AG04450 (cell line): ENCODE results near the gene FBXO17. TPM values are rescaled to one million over a fixed set of nuclear protein-coding genes. Genes with fewer than 3 reads are reported as not detected.

ENCODE experiments used
- CTCF ChIA-PET: fragments of 300-600, 350-600 bp; formaldehyde crosslinking; extraction: SDS; loops from one replicate; lab custom pipeline; 2022; ENCODE audit warnings: antibody characterized with exemption, inconsistent platforms; lab: Charles Lee
- POLR2A ChIA-PET: fragments of 350-600 bp; formaldehyde crosslinking; extraction: SDS; loops from one replicate; lab custom pipeline; 2021; ENCODE audit warnings: antibody characterized with exemption, inconsistent platforms; lab: Yijun Ruan, JAX
- DNase-seq: peaks from one replicate; pipeline ENCODE4 v3.0.0-alpha.2; 2011; ENCODE audit warnings: low read depth, low spot score
- H3K27ac ChIP-seq: one replicate; pipeline ENCODE4 v1.5.1; 2012; ENCODE audit warnings: low read depth, low read length, control low read depth
- H3K27me3 ChIP-seq: one replicate; pipeline ENCODE4 v1.6.0; 2012; ENCODE audit warnings: low read length; ENCODE audit not compliant: control insufficient read depth, insufficient read depth
- H3K4me3 ChIP-seq: 2 replicates; pipeline ENCODE4 v1.5.1; 2011; ENCODE audit warnings: mild to moderate bottlenecking, low read depth, low read length, control low read depth
- H3K9me3 ChIP-seq: 2 replicates; pipeline ENCODE4 v1.5.1; 2012; ENCODE audit warnings: low read length; ENCODE audit not compliant: control insufficient read depth, insufficient read depth
- CTCF ChIP-seq: IDR thresholded peaks from 2 replicates; pipeline ENCODE4 v1.5.1; 2011; ENCODE audit warnings: low read depth, low read length, control low read depth, inconsistent platforms
- polyA plus RNA-seq: library from polyadenylated mRNA; depleted of rRNA; stranded (reverse); fragments of >200 nt; gene quantifications from 2 replicates; pipeline ENCODE4 v1.2.3, GENCODE V29; 2011

FBXO17 gene
- polyA plus RNA-seq, 1 experiment, result 10.8 TPM

- DNase-seq, result no peak
- Histone ChIP-seq H3K27me3 (no peaks in the 10 kb centered on the region), H3K27ac (no peak overlapping the region), H3K4me3 (no peak overlapping the region), H3K9me3 (no peaks in the 10 kb centered on the region; the same call in 1 of the 2 replicates)
- no peak for TF ChIP-seq CTCF
- POLR2A ChIA-PET, result interaction anchor here (1.7 kb wide), 1 partner anchor 21 kb away, joined by 5 read pairs; the partner anchor contains the start of genes NFKBIB and SIRT2
- CTCF ChIA-PET, result no interaction called here
Measured at GRCh38 chr19:38920602-38921419, 54.7 kb downstream of the FBXO17 start.

- no peak for DNase-seq
- no peak for TF ChIP-seq CTCF
- ChIA-PET CTCF (interaction anchor here (0.6 kb wide), 1 partner anchor 11 kb away, joined by 3 read pairs; the partner anchor contains the start of genes MRPS12 and SARS2), POLR2A (no interaction called here)
- Histone ChIP-seq H3K4me3 (no peak overlapping the region), H3K27me3 (no peaks in the 10 kb centered on the region), H3K27ac (no peak overlapping the region), H3K9me3 (no peaks in the 10 kb centered on the region; the same call in 1 of the 2 replicates)
Measured at GRCh38 chr19:38919837-38920601, 55.5 kb downstream of the FBXO17 start.

GRCh38 chr19:38918526-38918925 is 57.0 kb downstream of the FBXO17 start:
- no peak for TF ChIP-seq CTCF
- POLR2A ChIA-PET, result no interaction called here
- H3K9me3 ChIP-seq, result no peaks in the 10 kb centered on the region; the same call in 1 of the 2 replicates
- no peak overlapping the region for H3K4me3 ChIP-seq
- CTCF ChIA-PET, result interaction anchor here (2.9 kb wide), 1 partner anchor 12 kb away, joined by 17 read pairs; the partner anchor contains the start of genes MRPS12 and SARS2
- no peak overlapping the region for H3K27ac ChIP-seq
- H3K27me3 ChIP-seq, result no peaks in the 10 kb centered on the region
- DNase-seq, result no peak

- no peak overlapping the region for H3K4me3 ChIP-seq
- H3K27ac ChIP-seq, result no peak overlapping the region
- no peaks in the 10 kb centered on the region for H3K27me3 ChIP-seq
- no peaks in the 10 kb centered on the region; the same call in 1 of the 2 replicates for H3K9me3 ChIP-seq
- no peak for DNase-seq
- POLR2A ChIA-PET, result no interaction called here
- 0 out of 2 replicates have a peak, but pooled peaks have one; percentile 16 for TF ChIP-seq CTCF
- CTCF ChIA-PET, result interaction anchor here (2.9 kb wide), 1 partner anchor 12 kb away, joined by 17 read pairs; the partner anchor contains the start of genes MRPS12 and SARS2
Measured at GRCh38 chr19:38917921-38918491, 57.5 kb downstream of the FBXO17 start.
